PC-9 (cell line): ENCODE data around the gene BAD.

Experiments
- EZH2 ChIP-seq: fragments of 200-600 bp; sonication (generic); IDR thresholded peaks from 2 replicates; pipeline ENCODE4 v1.8.0; 2017; ENCODE audit warnings: antibody characterized with exemption, low read depth
- TF ChIP-seq, protein P1 (sequence below): fragments of 200-600 bp; sonication (generic); conservative IDR thresholded peaks from 2 replicates; pipeline ENCODE4 v1.6.1; 2017; ENCODE audit warnings: mixed run types, antibody characterized with exemption, mild to moderate bottlenecking, moderate library complexity

DNA sequence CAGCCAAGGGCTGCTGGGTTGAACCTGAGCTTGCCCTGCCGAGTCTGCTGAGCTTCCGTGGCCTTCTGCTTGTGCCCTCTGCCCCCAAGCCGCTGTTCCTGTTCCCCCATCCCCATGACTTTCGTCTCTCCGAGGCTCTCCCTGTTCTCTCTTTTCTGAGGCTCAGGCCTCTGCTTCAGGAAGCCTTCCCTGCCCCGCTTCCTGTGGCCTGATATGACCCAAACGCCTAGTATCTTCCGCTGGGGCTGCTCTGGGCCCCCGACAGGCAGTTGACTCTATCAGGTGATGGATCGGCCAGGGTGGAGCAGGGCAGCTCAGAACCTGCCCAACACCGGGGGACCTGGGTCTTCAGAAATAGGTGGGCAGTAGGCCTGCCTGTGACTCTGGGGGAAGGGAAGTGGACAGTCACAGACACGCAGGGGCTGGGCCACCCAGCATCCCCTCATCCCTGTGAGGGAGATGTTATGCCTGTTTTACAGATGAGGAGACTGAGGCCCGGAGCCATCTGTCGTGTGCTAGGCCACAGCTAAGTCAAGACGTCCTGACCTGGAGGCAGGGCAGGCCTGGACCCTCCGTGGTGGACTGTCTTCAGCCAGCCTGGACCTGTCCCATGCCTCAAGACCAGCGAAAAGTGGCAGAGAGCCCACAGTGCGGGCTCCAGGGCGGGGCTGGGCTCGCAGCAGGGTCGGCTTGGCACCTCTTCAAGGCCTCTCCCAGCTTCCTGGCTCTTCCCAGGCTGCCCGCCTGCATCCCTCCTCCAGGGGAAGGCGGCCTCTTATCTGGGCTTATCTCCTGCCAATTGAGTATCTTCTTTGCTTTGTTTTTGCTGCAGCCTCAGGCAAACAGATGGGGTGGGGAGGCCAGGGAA is 16.2 kb downstream of the BAD start:
- TF ChIP-seq, protein P1, sequence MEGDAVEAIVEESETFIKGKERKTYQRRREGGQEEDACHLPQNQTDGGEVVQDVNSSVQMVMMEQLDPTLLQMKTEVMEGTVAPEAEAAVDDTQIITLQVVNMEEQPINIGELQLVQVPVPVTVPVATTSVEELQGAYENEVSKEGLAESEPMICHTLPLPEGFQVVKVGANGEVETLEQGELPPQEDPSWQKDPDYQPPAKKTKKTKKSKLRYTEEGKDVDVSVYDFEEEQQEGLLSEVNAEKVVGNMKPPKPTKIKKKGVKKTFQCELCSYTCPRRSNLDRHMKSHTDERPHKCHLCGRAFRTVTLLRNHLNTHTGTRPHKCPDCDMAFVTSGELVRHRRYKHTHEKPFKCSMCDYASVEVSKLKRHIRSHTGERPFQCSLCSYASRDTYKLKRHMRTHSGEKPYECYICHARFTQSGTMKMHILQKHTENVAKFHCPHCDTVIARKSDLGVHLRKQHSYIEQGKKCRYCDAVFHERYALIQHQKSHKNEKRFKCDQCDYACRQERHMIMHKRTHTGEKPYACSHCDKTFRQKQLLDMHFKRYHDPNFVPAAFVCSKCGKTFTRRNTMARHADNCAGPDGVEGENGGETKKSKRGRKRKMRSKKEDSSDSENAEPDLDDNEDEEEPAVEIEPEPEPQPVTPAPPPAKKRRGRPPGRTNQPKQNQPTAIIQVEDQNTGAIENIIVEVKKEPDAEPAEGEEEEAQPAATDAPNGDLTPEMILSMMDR, result no peak
- TF ChIP-seq EZH2, result no peak
